Neural crest cell (in vitro differentiated cells): ENCODE data around the gene CFAP210. TPM values are rescaled to one million over a fixed set of nuclear protein-coding genes. Genes with fewer than 3 reads are reported as not detected.

Experiments
- DNase-seq: peaks from one replicate; pipeline ENCODE4 v3.0.0; 2021; ENCODE audit warnings: low read depth, mixed read lengths, low spot score
- H3K27ac Mint-ChIP-seq: one replicate; pipeline ENCODE4 v1.8.0; 2021; ENCODE audit warnings: mild to moderate bottlenecking, mixed read lengths; ENCODE audit not compliant: unreplicated experiment
- H3K27me3 Mint-ChIP-seq: 2 replicates; pipeline ENCODE4 v1.8.0; 2021; ENCODE audit warnings: low read depth, mild to moderate bottlenecking, mixed read lengths
- H3K36me3 Mint-ChIP-seq: 2 replicates; pipeline ENCODE4 v1.8.0; 2021; ENCODE audit warnings: low read depth, mild to moderate bottlenecking, mixed read lengths
- H3K4me1 Mint-ChIP-seq: 2 replicates; pipeline ENCODE4 v1.8.0; 2021; ENCODE audit warnings: mixed read lengths
- H3K4me3 Mint-ChIP-seq: one replicate; pipeline ENCODE4 v1.8.0; 2021; ENCODE audit warnings: mild to moderate bottlenecking, mixed read lengths
- H3K9me3 Mint-ChIP-seq: 2 replicates; pipeline ENCODE4 v1.8.0; 2021; ENCODE audit warnings: mixed read lengths
- CTCF ChIP-seq: fragments of 200-600 bp; sonication (generic); conservative IDR thresholded peaks from 2 replicates; pipeline ENCODE4 v1.5.0; 2021; ENCODE audit warnings: antibody characterized with exemption, mild to moderate bottlenecking
- total RNA-seq: library from RNA; stranded (reverse); gene quantifications from 2 replicates; pipeline ENCODE4 v1.2.1, GENCODE V29; 2021

Gene CFAP210
- total RNA-seq, 1 donor from 2014 or later: 2.3 TPM

- Mint-ChIP-seq H3K27ac (no peak overlapping the region), H3K36me3 (peaks cover 2% of the 10 kb centered on the region), H3K4me3 (no peak overlapping the region), H3K9me3 (no peaks in the 10 kb centered on the region), H3K4me1 (peaks cover 7% of the 10 kb centered on the region), H3K27me3 (no peaks in the 10 kb centered on the region)
- DNase-seq: no peak
- no peak for TF ChIP-seq CTCF
Measured at GRCh38 chr2:169664600-169664977, 29.6 kb downstream of the CFAP210 start.

- no peak overlapping the region for H3K4me3 Mint-ChIP-seq
- no peaks in the 10 kb centered on the region for H3K27me3 Mint-ChIP-seq
- DNase-seq: no peak
- no peak for TF ChIP-seq CTCF
- H3K27ac Mint-ChIP-seq: no peak overlapping the region
- peaks cover 7% of the 10 kb centered on the region for H3K4me1 Mint-ChIP-seq
- no peaks in the 10 kb centered on the region for H3K36me3 Mint-ChIP-seq
- H3K9me3 Mint-ChIP-seq: no peaks in the 10 kb centered on the region
Measured at GRCh38 chr2:169663247-169663646, 31.0 kb downstream of the CFAP210 start.

GRCh38 chr2:169662744-169663143 lies 31.5 kb downstream of the CFAP210 start:
- TF ChIP-seq CTCF: no peak
- Mint-ChIP-seq H3K4me3 (no peak overlapping the region), H3K4me1 (peaks cover 7% of the 10 kb centered on the region), H3K27ac (no peak overlapping the region), H3K36me3 (no peaks in the 10 kb centered on the region), H3K27me3 (no peaks in the 10 kb centered on the region), H3K9me3 (no peaks in the 10 kb centered on the region)
- DNase-seq: no peak

GRCh38 chr2:169661265-169661664 lies 32.9 kb downstream of the CFAP210 start:
- Mint-ChIP-seq H3K4me1 (peaks cover 7% of the 10 kb centered on the region), H3K27ac (no peak overlapping the region), H3K9me3 (no peaks in the 10 kb centered on the region), H3K36me3 (no peaks in the 10 kb centered on the region), H3K4me3 (no peak overlapping the region), H3K27me3 (no peaks in the 10 kb centered on the region)
- no peak for TF ChIP-seq CTCF
- DNase-seq: no peak

- Mint-ChIP-seq H3K4me1 (peaks cover 7% of the 10 kb centered on the region), H3K36me3 (no peaks in the 10 kb centered on the region), H3K27ac (no peak overlapping the region), H3K4me3 (no peak overlapping the region), H3K9me3 (no peaks in the 10 kb centered on the region), H3K27me3 (peaks cover 5% of the 10 kb centered on the region)
- TF ChIP-seq CTCF: no peak
- no peak for DNase-seq
Measured at GRCh38 chr2:169659320-169659719, 34.9 kb downstream of the CFAP210 start.

- TF ChIP-seq CTCF: no peak
- Mint-ChIP-seq H3K9me3 (no peaks in the 10 kb centered on the region), H3K27me3 (peaks cover 5% of the 10 kb centered on the region), H3K36me3 (no peaks in the 10 kb centered on the region), H3K27ac (no peak overlapping the region), H3K4me1 (peaks cover 7% of the 10 kb centered on the region), H3K4me3 (no peak overlapping the region)
- no peak for DNase-seq
Measured at GRCh38 chr2:169658877-169659276, 35.3 kb downstream of the CFAP210 start.
